Stimulated activated CD8-positive, alpha-beta memory T cell treated with anti-CD3 and anti-CD28 coated beads, Interleukin-7, amount 100 ng/mL, for 1 hour (primary cell): ENCODE data around the gene SLC35C1.
"Not testable (repeated sequence)": the region's sequence is repeated elsewhere in the genome, so short reads cannot be mapped to it uniquely, and the experiment has no call there.

ENCODE experiments used
- DNase-seq, 2 donors: peaks; one replicate each; pipeline ENCODE4 v3.0.0-alpha.2; 2020; ENCODE audit warnings: low read depth in 2 of 2

Gene SLC35C1

GRCh38 chr11:45788887-45789286, 16.1 kb upstream of the SLC35C1 start:
- no peak for DNase-seq

GRCh38 chr11:45791524-45791923, 13.4 kb upstream of the SLC35C1 start:
- no peak for DNase-seq

GRCh38 chr11:45794169-45794568, 10.8 kb upstream of the SLC35C1 start:
- DNase-seq, result no peak

DNA sequence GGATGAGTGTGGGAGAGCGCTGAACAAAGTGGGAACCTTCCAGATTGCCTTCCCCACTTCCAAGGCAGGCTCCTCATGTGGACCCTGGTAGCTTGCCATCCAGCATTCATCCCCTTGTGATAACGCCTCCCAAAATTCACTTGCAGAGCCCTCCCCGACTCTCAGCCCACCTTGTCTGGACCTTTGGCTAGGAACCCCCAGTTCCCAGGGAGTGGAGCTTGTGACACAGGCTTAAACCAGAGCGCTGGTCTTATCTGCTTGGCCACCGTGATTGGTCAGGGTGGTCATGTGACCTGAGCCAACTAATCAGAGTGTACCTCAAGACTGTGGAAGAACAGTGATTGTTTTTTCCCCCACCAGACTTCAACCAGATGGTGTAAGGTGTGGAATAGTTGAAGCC, 9.6 kb upstream of the SLC35C1 start:
- no peak for DNase-seq

DNA sequence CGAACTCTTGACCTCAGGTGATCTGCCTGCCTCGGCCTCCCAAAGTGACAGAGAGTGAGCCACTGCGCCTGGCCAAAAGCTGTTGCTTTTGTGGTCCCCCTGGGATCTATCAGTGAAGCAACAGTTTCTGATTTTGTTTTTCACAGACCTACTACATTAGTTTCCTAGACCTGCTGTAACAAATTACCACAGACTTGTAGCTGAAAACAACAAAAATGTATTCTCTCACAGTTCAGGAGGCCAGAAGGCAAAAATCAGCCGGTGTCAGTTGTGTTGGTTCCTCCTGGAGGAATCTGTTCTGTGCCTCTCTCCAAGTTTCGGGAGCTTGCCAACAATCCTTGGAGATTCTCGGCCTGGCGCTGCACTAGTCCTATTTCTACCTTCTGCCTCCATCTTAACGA, 8.5 kb upstream of the SLC35C1 start:
- DNase-seq, result no peak

- DNase-seq, result no peak
Observed at GRCh38 chr11:45798793-45799441, 6.0 kb upstream of the SLC35C1 start.

DNA sequence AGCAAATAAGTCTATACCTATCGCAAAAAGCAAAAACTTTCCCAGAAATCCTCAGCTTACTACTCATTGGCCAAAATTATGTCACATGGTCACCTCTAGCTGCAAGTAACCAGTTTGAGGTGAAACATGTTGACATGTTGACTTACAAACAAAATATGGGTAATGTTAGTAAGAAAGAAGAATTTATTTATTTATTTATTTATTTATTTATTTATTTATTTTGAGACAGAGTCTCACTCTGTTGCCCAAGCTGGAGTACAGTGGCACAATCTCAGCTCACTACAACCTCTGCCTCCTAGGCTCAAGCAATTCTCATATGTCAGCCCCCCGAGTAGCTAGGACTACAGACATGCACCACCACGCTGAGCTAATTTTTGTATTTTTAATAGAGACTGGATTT, 5.4 kb upstream of the SLC35C1 start:
- DNase-seq, result no peak

- no peak for DNase-seq
Observed at GRCh38 chr11:45800261-45800660, 4.7 kb upstream of the SLC35C1 start.

DNA sequence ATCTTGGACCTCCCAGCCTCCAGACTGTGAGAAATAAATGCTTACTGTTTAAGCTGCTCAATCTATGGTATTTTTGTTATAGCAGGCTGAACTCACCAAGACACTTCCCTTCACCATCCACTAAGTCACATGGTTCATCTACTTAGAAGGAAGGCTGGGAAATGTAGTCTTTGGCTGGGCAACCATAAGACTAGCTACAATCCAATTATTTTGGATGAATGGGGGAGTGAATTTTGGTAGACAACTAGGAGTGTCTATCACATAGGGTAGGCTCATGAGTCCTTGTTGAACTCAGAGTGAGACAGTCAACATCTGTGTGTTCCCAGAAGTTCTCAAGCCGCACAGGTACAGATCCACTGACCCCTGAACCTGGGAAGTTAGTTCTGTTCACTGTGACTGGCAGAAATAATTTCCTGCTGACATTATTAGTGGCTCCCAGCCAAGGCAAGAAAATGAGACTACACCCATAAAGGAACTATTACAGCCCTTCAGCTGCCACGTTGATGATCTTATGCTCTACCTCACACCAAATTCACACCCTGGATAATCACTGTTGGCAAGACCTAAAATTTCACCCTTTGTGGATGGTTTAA, 3.1 kb upstream of the SLC35C1 start:
- DNase-seq, result no peak

- no peak for DNase-seq
Observed at GRCh38 chr11:45802531-45803317, 2.2 kb upstream of the SLC35C1 start.

DNA sequence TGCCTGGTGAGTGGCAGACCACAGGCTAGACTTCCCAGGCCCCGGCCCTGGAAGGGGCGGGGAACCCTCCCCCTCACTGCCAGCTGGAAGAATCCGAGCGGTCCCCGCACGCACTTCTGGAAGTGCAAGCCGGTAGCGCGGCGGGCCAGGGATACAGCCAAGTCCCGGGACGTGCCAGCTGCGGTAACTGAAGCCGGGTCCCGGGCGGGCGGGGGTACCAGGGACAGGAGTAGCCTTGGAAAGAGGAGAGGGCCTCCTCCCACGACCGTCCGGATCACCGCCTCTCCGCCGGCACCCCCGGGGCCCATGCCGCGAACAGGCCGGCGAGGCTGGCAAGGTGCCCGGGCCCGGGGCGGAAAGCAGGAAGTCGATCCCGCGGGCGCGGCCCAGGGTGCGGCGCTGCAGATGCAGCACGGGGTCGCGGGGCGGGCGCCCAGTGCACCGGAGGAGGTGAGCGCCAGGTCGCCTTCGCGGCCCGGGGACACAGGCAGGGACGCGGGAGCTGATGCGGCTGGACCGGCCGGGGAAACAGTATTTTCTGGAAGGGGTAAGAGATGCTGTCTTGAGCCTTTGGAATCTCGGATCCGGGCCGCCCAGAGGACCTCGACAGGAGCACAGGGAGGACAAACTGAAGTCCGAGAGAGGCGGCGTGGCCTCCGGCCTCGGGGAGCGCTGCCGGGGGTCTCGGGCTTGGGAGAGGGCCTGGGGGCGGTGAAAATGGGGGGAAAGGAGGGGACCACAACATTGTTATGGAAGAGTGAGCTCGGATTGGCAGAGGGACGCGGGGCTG, 783 bp upstream of the SLC35C1 start:
- DNase-seq, result peak; percentile 22 to 31

DNA sequence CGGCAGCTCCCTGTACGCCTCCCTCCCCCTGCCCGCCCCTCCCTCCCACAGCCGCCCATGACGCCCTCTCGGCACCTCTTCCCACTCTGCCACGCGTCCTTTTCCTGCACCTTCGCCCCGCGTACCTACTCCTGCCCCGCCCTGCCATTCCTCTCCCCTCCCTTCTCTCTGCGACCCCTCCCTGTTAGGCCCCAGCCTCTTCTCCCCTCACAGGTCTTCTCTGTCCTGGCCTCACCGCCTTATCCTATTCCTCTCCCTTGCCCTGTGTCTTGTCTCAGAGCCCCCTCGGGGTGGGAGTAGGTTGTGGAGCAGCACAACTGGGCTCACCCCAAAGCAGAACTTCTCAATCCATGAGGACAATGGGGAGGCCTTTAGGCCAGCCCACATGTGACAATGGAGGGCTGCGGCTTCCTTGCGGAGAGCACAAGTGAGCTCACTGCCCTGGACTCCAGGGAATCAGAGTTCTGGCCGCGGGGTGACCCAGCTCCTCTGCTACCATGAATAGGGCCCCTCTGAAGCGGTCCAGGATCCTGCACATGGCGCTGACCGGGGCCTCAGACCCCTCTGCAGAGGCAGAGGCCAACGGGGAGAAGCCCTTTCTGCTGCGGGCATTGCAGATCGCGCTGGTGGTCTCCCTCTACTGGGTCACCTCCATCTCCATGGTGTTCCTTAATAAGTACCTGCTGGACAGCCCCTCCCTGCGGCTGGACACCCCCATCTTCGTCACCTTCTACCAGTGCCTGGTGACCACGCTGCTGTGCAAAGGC, 539 bp downstream of the SLC35C1 start:
- no peak for DNase-seq

GRCh38 chr11:45806072-45806933, 1.4 kb downstream of the SLC35C1 start:
- no peak for DNase-seq

DNA sequence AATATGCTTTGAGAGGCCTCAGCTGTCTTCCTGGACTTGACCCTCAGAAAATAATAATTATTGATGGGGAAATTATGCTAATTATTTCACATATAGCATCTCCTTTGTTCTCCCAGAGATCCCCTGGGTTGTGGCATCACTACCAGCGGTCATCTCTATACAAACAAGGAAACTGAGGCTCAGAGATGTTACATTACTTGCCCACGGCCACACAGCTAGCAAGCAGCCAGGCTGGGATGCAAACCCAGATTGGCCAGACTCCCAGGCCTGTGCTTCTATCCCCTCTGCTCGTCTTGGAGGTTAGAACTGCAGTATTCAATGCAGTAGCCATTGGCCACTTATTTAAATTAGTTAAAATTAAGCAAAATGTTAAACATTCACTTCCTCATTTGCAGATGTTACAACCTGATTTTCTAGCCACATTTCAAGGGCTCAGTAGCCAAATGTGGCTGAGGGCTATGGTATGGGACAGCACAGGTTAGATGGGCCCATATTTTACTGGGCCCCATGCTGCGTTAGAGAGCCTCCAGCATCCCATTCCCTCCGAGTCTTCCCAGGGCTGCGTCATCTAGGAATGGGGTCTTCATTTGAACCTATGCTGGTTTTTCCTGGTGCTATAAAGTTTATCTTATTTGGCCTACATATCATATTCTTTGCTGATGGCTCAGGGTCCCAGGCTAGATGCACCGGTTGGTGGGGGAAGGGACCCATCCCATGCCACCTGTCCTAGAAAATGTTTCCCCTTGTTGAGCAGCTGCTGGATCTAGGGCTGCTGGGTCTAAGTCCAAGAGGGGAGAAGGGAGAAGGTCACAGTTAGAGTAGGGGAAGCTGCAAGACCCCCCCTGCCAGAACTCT, 2.2 kb downstream of the SLC35C1 start:
- DNase-seq, result no peak

GRCh38 chr11:45807792-45808238, 2.9 kb downstream of the SLC35C1 start:
- no peak for DNase-seq

GRCh38 chr11:45808427-45808826, 3.5 kb downstream of the SLC35C1 start:
- not testable (repeated sequence) for DNase-seq

GRCh38 chr11:45809456-45810395, 4.8 kb downstream of the SLC35C1 start:
- no peak for DNase-seq

DNA sequence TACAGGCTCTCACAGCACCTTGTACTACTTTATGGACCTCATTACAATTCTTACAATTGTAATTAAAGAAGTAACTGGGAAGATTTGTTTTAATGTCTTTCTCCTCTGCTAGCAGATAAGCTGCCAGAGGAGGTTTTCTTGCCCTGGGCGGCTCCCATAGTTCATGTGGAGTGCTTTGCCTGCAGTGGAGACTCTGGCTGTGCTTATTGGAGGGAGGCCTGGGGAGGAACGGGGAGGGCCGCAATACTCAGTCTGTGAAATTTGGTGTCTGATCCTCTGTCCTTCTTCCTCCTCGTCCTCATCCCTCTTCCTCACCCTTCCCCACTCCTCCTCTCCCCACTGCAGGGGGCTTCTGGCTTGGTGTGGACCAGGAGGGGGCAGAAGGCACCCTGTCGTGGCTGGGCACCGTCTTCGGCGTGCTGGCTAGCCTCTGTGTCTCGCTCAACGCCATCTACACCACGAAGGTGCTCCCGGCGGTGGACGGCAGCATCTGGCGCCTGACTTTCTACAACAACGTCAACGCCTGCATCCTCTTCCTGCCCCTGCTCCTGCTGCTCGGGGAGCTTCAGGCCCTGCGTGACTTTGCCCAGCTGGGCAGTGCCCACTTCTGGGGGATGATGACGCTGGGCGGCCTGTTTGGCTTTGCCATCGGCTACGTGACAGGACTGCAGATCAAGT, 5.6 kb downstream of the SLC35C1 start:
- DNase-seq, result no peak
